Neural cell (in vitro differentiated cells): ENCODE results near the gene SPATS2. TPM values are rescaled to one million over a fixed set of nuclear protein-coding genes. Genes with fewer than 3 reads are reported as not detected.

ENCODE experiments used
- H2AFZ ChIP-seq: fragments of 200-600, 300-800 bp; sonication (generic), shearing (Covaris generic); 2 replicates; pipeline ENCODE4 v1.6.0; 2014; ENCODE audit warnings: low read depth, mild to moderate bottlenecking, antibody characterized with exemption, low read length, moderate library complexity
- H3F3A ChIP-seq: fragments of 200-600 bp; shearing (Covaris generic); 2 replicates; pipeline ENCODE4 v1.6.1; 2016; ENCODE audit warnings: mild to moderate bottlenecking, moderate library complexity, mixed read lengths, antibody characterized with exemption, low read length; ENCODE audit not compliant: insufficient read depth, poor library complexity, severe bottlenecking
- H3K27ac ChIP-seq: fragments of 200-600, 300-800 bp; sonication (generic), shearing (Covaris generic); 2 replicates; pipeline ENCODE4 v1.5.1; 2014; ENCODE audit warnings: mild to moderate bottlenecking, low read length, moderate library complexity
- H3K27me3 ChIP-seq: fragments of 300-800, 200-600 bp; sonication (generic), shearing (Covaris generic); 2 replicates; pipeline ENCODE4 v1.6.0; 2014; ENCODE audit warnings: mild to moderate bottlenecking, low read depth, low read length, moderate library complexity; ENCODE audit not compliant: insufficient read depth
- H3K36me3 ChIP-seq: fragments of 300-800, 200-600 bp; sonication (generic), shearing (Covaris generic); 2 replicates; pipeline ENCODE4 v1.5.1; 2014; ENCODE audit warnings: mild to moderate bottlenecking, antibody characterized with exemption, low read length, moderate library complexity; ENCODE audit not compliant: insufficient read depth
- H3K4me2 ChIP-seq: fragments of 300-800, 200-600 bp; sonication (generic), shearing (Covaris generic); 2 replicates; pipeline ENCODE4 v1.6.0; 2014; ENCODE audit warnings: mild to moderate bottlenecking, low read length
- H3K4me3 ChIP-seq: fragments of 300-800, 200-600 bp; sonication (generic), shearing (Covaris generic); 2 replicates; pipeline ENCODE4 v1.5.1; 2014; ENCODE audit warnings: mild to moderate bottlenecking, low read length, moderate library complexity
- H3K79me2 ChIP-seq: fragments of 200-600 bp; shearing (Covaris generic); replicated peaks from 2 replicates; pipeline ENCODE4 v1.6.0; 2014; ENCODE audit warnings: mild to moderate bottlenecking, low read length, moderate library complexity; ENCODE audit not compliant: insufficient read depth
- H3K9ac ChIP-seq: fragments of 300-800, 200-600 bp; sonication (generic), shearing (Covaris generic); 2 replicates; pipeline ENCODE4 v1.6.1; 2016; ENCODE audit warnings: mild to moderate bottlenecking, low read length, mixed read lengths
- H3K9me2 ChIP-seq: fragments of 200-600 bp; shearing (Covaris generic); 2 replicates; pipeline ENCODE4 v1.6.1; 2016; ENCODE audit warnings: mild to moderate bottlenecking, low read length, mixed read lengths; ENCODE audit not compliant: insufficient read depth
- H3K9me3 ChIP-seq: fragments of 200-600, 300-800 bp; sonication (generic), shearing (Covaris generic); 2 replicates; pipeline ENCODE4 v1.6.1; 2016; ENCODE audit warnings: mild to moderate bottlenecking, mixed run types, low read length, moderate library complexity, mixed read lengths
- H4K20me1 ChIP-seq: fragments of 200-600 bp; shearing (Covaris generic); 2 replicates; pipeline ENCODE4 v1.6.1; 2016; ENCODE audit warnings: mild to moderate bottlenecking, mixed run types; ENCODE audit not compliant: insufficient read depth
- CTCF ChIP-seq: fragments of 450-650 bp; IDR thresholded peaks from 2 replicates; pipeline ENCODE4 v1.5.1; 2014; ENCODE audit warnings: antibody characterized with exemption, mild to moderate bottlenecking, moderate library complexity; ENCODE audit not compliant: poor library complexity, severe bottlenecking
- EP300 ChIP-seq: fragments of 450-650 bp; conservative IDR thresholded peaks from 2 replicates; pipeline ENCODE4 v1.6.1; 2014; ENCODE audit warnings: antibody characterized with exemption, mild to moderate bottlenecking, moderate library complexity; ENCODE audit not compliant: poor library complexity, severe bottlenecking
- EZH2 ChIP-seq: fragments of 200-600, 300-800 bp; shearing (Covaris generic), sonication (generic); IDR thresholded peaks from 2 replicates; pipeline ENCODE4 v1.6.1; 2014; ENCODE audit warnings: antibody characterized with exemption, low read length, borderline replicate concordance, mild to moderate bottlenecking; ENCODE audit not compliant: insufficient read depth, poor library complexity, severe bottlenecking
- MXI1 ChIP-seq: fragments of 450-650 bp; conservative IDR thresholded peaks from 2 replicates; pipeline ENCODE4 v1.6.1; 2014; ENCODE audit warnings: antibody characterized with exemption, mild to moderate bottlenecking; ENCODE audit not compliant: poor library complexity, severe bottlenecking
- POLR2AphosphoS5 ChIP-seq: IDR thresholded peaks from 2 replicates; pipeline ENCODE4 v1.6.1; 2012
- RAD21 ChIP-seq: fragments of 450-650 bp; conservative IDR thresholded peaks from 2 replicates; pipeline ENCODE4 v1.6.1; 2014; ENCODE audit warnings: antibody characterized with exemption, mild to moderate bottlenecking, moderate library complexity
- REST ChIP-seq: IDR thresholded peaks from 2 replicates; pipeline ENCODE4 v1.6.1; 2012; ENCODE audit warnings: borderline replicate concordance
- SMC3 ChIP-seq: fragments of 450-650 bp; conservative IDR thresholded peaks from 2 replicates; pipeline ENCODE4 v1.6.1; 2014; ENCODE audit warnings: antibody characterized with exemption, mild to moderate bottlenecking, moderate library complexity; ENCODE audit not compliant: poor library complexity
- TAF1 ChIP-seq: IDR thresholded peaks from 2 replicates; pipeline ENCODE4 v1.6.1; 2012; ENCODE audit warnings: low read depth
- polyA plus RNA-seq: library from polyadenylated mRNA; depleted of rRNA; stranded (reverse); fragments of >200 nt; gene quantifications from 2 replicates; pipeline ENCODE4 v1.2.3, GENCODE V29; 2014

Gene SPATS2
- polyA plus RNA-seq, 1 donor from 2014 or later, result 58.4 TPM

- Histone ChIP-seq H3K27ac (no peak overlapping the region), H3K27me3 (peaks cover 30% of the 10 kb centered on the region), H3K36me3 (no peaks in the 10 kb centered on the region), H3F3A (no peaks in the 10 kb centered on the region), H3K9ac (no peak overlapping the region), H3K79me2 (no peaks in the 10 kb centered on the region), H3K9me2 (no peaks in the 10 kb centered on the region), H3K4me2 (no peak overlapping the region), H3K9me3 (no peaks in the 10 kb centered on the region), H3K4me3 (no peak overlapping the region), H2AFZ (no peak overlapping the region), H4K20me1 (no peaks in the 10 kb centered on the region)
- TF ChIP-seq SMC3 (no peak), EZH2 (no peak), CTCF (no peak), EP300 (no peak), POLR2AphosphoS5 (no peak), TAF1 (no peak), REST (no peak), RAD21 (no peak), MXI1 (no peak)
Measured at GRCh38 chr12:49352351-49352750, 14.9 kb upstream of the SPATS2 start.

- Histone ChIP-seq H3K9me2 (no peaks in the 10 kb centered on the region), H4K20me1 (no peaks in the 10 kb centered on the region), H3K27ac (no peak overlapping the region), H3K27me3 (peaks cover 4% of the 10 kb centered on the region), H2AFZ (no peak overlapping the region), H3F3A (no peaks in the 10 kb centered on the region), H3K9ac (no peak overlapping the region), H3K4me2 (no peak overlapping the region), H3K36me3 (no peaks in the 10 kb centered on the region), H3K4me3 (no peak overlapping the region), H3K9me3 (no peaks in the 10 kb centered on the region), H3K79me2 (no peaks in the 10 kb centered on the region)
- TF ChIP-seq SMC3 (no peak), MXI1 (no peak), CTCF (no peak), TAF1 (no peak), EZH2 (no peak), RAD21 (no peak), EP300 (no peak), REST (no peak), POLR2AphosphoS5 (no peak)
Measured at GRCh38 chr12:49355913-49356312, 11.3 kb upstream of the SPATS2 start.
